Esophagus muscularis mucosa (tissue), 3 donors: ENCODE results near the gene SVOPL.

Source experiments
- POLR2AphosphoS5 ChIP-seq, 2 donors: sonication (generic); formaldehyde crosslinking; IDR thresholded peaks; one replicate each; pipeline ENCODE4 v1.6.1; 2017; ENCODE audit warnings: antibody characterized with exemption in 2 of 2
- TF ChIP-seq, protein P1 (sequence below), 3 experiments: fragments of 200-600 bp in 2 of 3; fragments of 450-650 bp in 1 of 3; sonication (generic) in 2 of 3; IDR thresholded peaks; one replicate each; pipeline ENCODE4 v1.5.1; 2017 to 2019; ENCODE audit warnings: antibody characterized with exemption in 3 of 3, mild to moderate bottlenecking in 2 of 3, moderate library complexity in 1 of 3

DNA sequence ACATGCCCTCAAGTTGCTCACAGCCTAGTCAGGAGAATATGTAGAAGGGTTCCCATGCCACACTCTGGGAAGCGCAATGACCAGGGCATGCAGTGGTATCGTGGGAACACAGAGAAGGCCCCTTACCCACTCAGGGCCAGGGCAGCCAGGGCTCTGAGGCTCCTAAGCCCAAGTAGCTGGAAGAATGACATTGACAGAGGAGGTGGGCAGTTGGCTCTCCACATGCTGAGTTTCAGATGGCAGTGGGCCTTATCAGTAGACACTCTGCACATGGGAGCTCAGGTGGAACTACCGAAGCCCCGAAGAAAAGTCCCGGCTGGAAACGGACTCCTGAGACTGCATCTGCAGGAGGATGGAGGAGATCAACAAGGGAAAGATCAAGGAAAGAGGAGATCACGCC is 15.7 kb upstream of the SVOPL start:
- no peak for TF ChIP-seq POLR2AphosphoS5 (IDR thresholded peaks at IDR 0.05)
- TF ChIP-seq, protein P1, sequence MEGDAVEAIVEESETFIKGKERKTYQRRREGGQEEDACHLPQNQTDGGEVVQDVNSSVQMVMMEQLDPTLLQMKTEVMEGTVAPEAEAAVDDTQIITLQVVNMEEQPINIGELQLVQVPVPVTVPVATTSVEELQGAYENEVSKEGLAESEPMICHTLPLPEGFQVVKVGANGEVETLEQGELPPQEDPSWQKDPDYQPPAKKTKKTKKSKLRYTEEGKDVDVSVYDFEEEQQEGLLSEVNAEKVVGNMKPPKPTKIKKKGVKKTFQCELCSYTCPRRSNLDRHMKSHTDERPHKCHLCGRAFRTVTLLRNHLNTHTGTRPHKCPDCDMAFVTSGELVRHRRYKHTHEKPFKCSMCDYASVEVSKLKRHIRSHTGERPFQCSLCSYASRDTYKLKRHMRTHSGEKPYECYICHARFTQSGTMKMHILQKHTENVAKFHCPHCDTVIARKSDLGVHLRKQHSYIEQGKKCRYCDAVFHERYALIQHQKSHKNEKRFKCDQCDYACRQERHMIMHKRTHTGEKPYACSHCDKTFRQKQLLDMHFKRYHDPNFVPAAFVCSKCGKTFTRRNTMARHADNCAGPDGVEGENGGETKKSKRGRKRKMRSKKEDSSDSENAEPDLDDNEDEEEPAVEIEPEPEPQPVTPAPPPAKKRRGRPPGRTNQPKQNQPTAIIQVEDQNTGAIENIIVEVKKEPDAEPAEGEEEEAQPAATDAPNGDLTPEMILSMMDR (IDR thresholded peaks at IDR 0.05), result no peak
